DND-41 (cell line): ENCODE measurements around the gene TRIM29.

Source experiments
- ATAC-seq: fragments of 200-7000 bp; cut with Tn5 transposase; 3 replicates; pipeline ENCODE4 v1.9.1; 2021; ENCODE audit warnings: low read depth; ENCODE audit not compliant: insufficient read depth
- DNase-seq: peaks from one replicate; pipeline ENCODE4 v3.0.0-alpha.2; 2020
- H2AFZ ChIP-seq: 2 replicates; pipeline ENCODE4 v1.6.0; 2012; ENCODE audit warnings: low read depth, low read length
- H3K27ac ChIP-seq: 2 replicates; pipeline ENCODE4 v1.5.1; 2012; ENCODE audit warnings: low read length, inconsistent platforms
- H3K27me3 ChIP-seq: fragments of 200-600 bp; sonication (generic); 2 replicates; pipeline ENCODE4 v1.6.0; 2012; ENCODE audit warnings: low read length, mild to moderate bottlenecking, inconsistent platforms; ENCODE audit not compliant: insufficient read depth, poor library complexity
- H3K36me3 ChIP-seq: 2 replicates; pipeline ENCODE4 v1.5.1; 2012; ENCODE audit warnings: low read length, inconsistent platforms; ENCODE audit not compliant: insufficient read depth
- H3K4me1 ChIP-seq: 2 replicates; pipeline ENCODE4 v1.5.1; 2012; ENCODE audit warnings: mild to moderate bottlenecking, low read length; ENCODE audit not compliant: insufficient read depth
- H3K4me2 ChIP-seq: 2 replicates; pipeline ENCODE4 v1.6.0; 2012; ENCODE audit warnings: mild to moderate bottlenecking, moderate library complexity, low read length, inconsistent platforms; ENCODE audit not compliant: insufficient read depth
- H3K4me3 ChIP-seq, 2 experiments: fragments of 200-600 bp in 1 of 2; shearing (Covaris generic) in 1 of 2; 2 replicates each; pipeline ENCODE4 v1.5.1; 2012 to 2016; ENCODE audit warnings: inconsistent platforms in 2 of 2, low read length in 2 of 2, mild to moderate bottlenecking in 2 of 2, low read depth in 1 of 2, moderate library complexity in 1 of 2
- H3K79me2 ChIP-seq: 2 replicates; pipeline ENCODE4 v1.6.0; 2012; ENCODE audit warnings: low read length, inconsistent platforms; ENCODE audit not compliant: insufficient read depth
- H3K9ac ChIP-seq: 2 replicates; pipeline ENCODE4 v1.6.0; 2012; ENCODE audit warnings: low read depth, mild to moderate bottlenecking, inconsistent platforms, low read length, moderate library complexity
- H3K9me3 ChIP-seq: 2 replicates; pipeline ENCODE4 v1.5.1; 2012; ENCODE audit warnings: low read length, moderate library complexity, mild to moderate bottlenecking, inconsistent platforms; ENCODE audit not compliant: insufficient read depth, severe bottlenecking
- H4K20me1 ChIP-seq: 2 replicates; pipeline ENCODE4 v1.6.0; 2012; ENCODE audit warnings: low read length; ENCODE audit not compliant: insufficient read depth
- CTCF ChIP-seq: IDR thresholded peaks from 2 replicates; pipeline ENCODE4 v1.5.1; 2012; ENCODE audit warnings: borderline replicate concordance, low read length, moderate library complexity, mild to moderate bottlenecking; ENCODE audit not compliant: poor library complexity, severe bottlenecking; ENCODE audit errors: extremely low read depth
- EZH2 ChIP-seq: IDR thresholded peaks from 3 replicates; pipeline ENCODE4 v1.6.1; 2012; ENCODE audit warnings: borderline replicate concordance, low read depth, mild to moderate bottlenecking, moderate library complexity, low read length, inconsistent platforms; ENCODE audit not compliant: severe bottlenecking

The TRIM29 gene

GRCh38 chr11:120079750-120080610 lies 57.9 kb downstream of the TRIM29 start:
- Histone ChIP-seq H3K9me3 (peaks cover 2% of the 10 kb centered on the region), H4K20me1 (no peaks in the 10 kb centered on the region), H3K27ac (no peak overlapping the region), H3K4me3 (no peak overlapping the region), H3K4me2 (no peak overlapping the region), H2AFZ (no peak overlapping the region), H3K79me2 (no peaks in the 10 kb centered on the region), H3K4me1 (no peaks in the 10 kb centered on the region), H3K9ac (no peak overlapping the region), H3K27me3 (peaks cover 13% of the 10 kb centered on the region), H3K36me3 (no peaks in the 10 kb centered on the region)
- DNase-seq (peak; percentile 15), ATAC-seq (0 out of 3 replicates have a peak, but pooled peaks have one; percentile 44)
- TF ChIP-seq EZH2 (no peak), CTCF (peak; percentile 64)

- Histone ChIP-seq H3K4me3 (no peak overlapping the region), H3K27me3 (peaks cover 13% of the 10 kb centered on the region), H3K36me3 (no peaks in the 10 kb centered on the region), H3K4me2 (no peak overlapping the region), H4K20me1 (no peaks in the 10 kb centered on the region), H2AFZ (no peak overlapping the region), H3K9me3 (no peaks in the 10 kb centered on the region), H3K9ac (no peak overlapping the region), H3K27ac (no peak overlapping the region), H3K79me2 (no peaks in the 10 kb centered on the region), H3K4me1 (no peaks in the 10 kb centered on the region)
- no peak for TF ChIP-seq CTCF
- no peak for TF ChIP-seq EZH2
- DNase-seq (no peak), ATAC-seq (no peak)
These were observed 59.5 kb downstream of the TRIM29 start for GRCh38 chr11:120078397-120078796.

GRCh38 chr11:120074076-120074475 lies 63.8 kb downstream of the TRIM29 start:
- Histone ChIP-seq H3K27ac (no peak overlapping the region), H4K20me1 (no peaks in the 10 kb centered on the region; the same call in 1 of the 2 replicates), H3K27me3 (peaks cover 8% of the 10 kb centered on the region), H2AFZ (no peak overlapping the region), H3K4me1 (no peaks in the 10 kb centered on the region), H3K4me2 (no peak overlapping the region), H3K9ac (no peak overlapping the region), H3K79me2 (no peaks in the 10 kb centered on the region), H3K4me3 (no peak overlapping the region), H3K9me3 (no peaks in the 10 kb centered on the region), H3K36me3 (no peaks in the 10 kb centered on the region)
- TF ChIP-seq CTCF = no peak
- TF ChIP-seq EZH2 = no peak
- ATAC-seq (no peak), DNase-seq (no peak)
